Measurements from ENCODE around the gene KPNA6.

- TF ChIP-seq CTCF (IDR thresholded peaks at IDR 0.05; ENCODE audit: low read length) (no peak), EZH2 (optimal IDR thresholded peaks at IDR 0.05; ENCODE audit: low read depth, low read length) (no peak), EZH2phosphoT487 (IDR thresholded peaks at IDR 0.05; ENCODE audit: low read length) (no peak)
Measured at GRCh38 chr1:32094746-32095521, 12.9 kb upstream of the KPNA6 start.
